ENCODE results near the gene SKP1. TPM values are rescaled to one million over a fixed set of nuclear protein-coding genes. Genes with fewer than 3 reads are reported as not detected.
A peak's percentile ranks its signal among the peaks of the same experiment; 100 is the strongest.

SKP1 gene
- total RNA-seq, 1 experiment from 2014 or later = 348 TPM

GRCh38 chr5:134204575-134204974 is 27.8 kb upstream of the SKP1 start:
- Histone ChIP-seq H4K5ac (ENCODE audit: insufficient read length, low read depth, low read length) (no peak overlapping the region), H4K8ac (replicated peaks; ENCODE audit: insufficient read length, low read depth, low read length) (no peak overlapping the region), H3K9me3 (ENCODE audit: control insufficient read depth, low read depth, low read length) (no peaks in the 10 kb centered on the region), H3T11ph (ENCODE audit: low read length) (no peak overlapping the region), H3K56ac (ENCODE audit: insufficient read length, low read depth, low read length) (no peak overlapping the region), H3K23ac (ENCODE audit: insufficient read length, low read depth, low read length) (no peak overlapping the region), H4K20me1 (ENCODE audit: control insufficient read depth, insufficient read depth, insufficient read length) (no peaks in the 10 kb centered on the region), H2BK120ac (ENCODE audit: low read depth, low read length, poor library complexity, severe bottlenecking) (no peak overlapping the region), H3K4me2 (ENCODE audit: insufficient read depth, insufficient read length, low read length) (no peak overlapping the region), H2BK5ac (ENCODE audit: insufficient read length, low read length) (no peak overlapping the region), H2BK15ac (ENCODE audit: low read depth, low read length) (no peak overlapping the region), H3K79me1 (ENCODE audit: insufficient read depth, low read depth, low read length, poor library complexity, severe bottlenecking) (peaks cover 8% of the 10 kb centered on the region), H3K9ac (ENCODE audit: extremely low read depth, insufficient read length, low read length) (no peak overlapping the region), H4K91ac (ENCODE audit: insufficient read length, low read depth, low read length) (no peak overlapping the region), H2BK20ac (ENCODE audit: low read depth, low read length, poor library complexity, severe bottlenecking) (no peak overlapping the region), H3K4me1 (ENCODE audit: insufficient read depth, low read length) (no peaks in the 10 kb centered on the region), H2BK12ac (ENCODE audit: insufficient read length, low read depth, low read length) (no peak overlapping the region), H3K79me2 (ENCODE audit: insufficient read depth, low read length) (peaks cover 25% of the 10 kb centered on the region; the same call in 1 of the 2 replicates), H2AK5ac (ENCODE audit: insufficient read length, low read length) (no peak overlapping the region), H2AFZ (ENCODE audit: low read length) (no peak overlapping the region), H3K27me3 (ENCODE audit: insufficient read depth, low read length) (no peaks in the 10 kb centered on the region), H3K27ac (ENCODE audit: insufficient read length, low read depth, low read length) (no peak overlapping the region), H3K18ac (ENCODE audit: insufficient read length, low read depth, low read length) (no peak overlapping the region), H3K14ac (ENCODE audit: insufficient read depth, low read length) (no peak overlapping the region), H3K23me2 (ENCODE audit: insufficient read length, low read depth, low read length, poor library complexity, severe bottlenecking) (no peaks in the 10 kb centered on the region), H3K4ac (ENCODE audit: low read depth, low read length) (no peak overlapping the region)
- H3K27ac Mint-ChIP-seq = peak overlapping the region; percentile 49 to 83 (median 65); a peak in 4 of 7 replicates
- no peaks in the 10 kb centered on the region; a peak in 1 of 5 replicates for H3K9me3 Mint-ChIP-seq
- no peaks in the 10 kb centered on the region for H3K27me3 Mint-ChIP-seq (ENCODE audit: low read depth)
- peaks cover 33 to 69% (median 65%) of the 10 kb centered on the region in 3 experiments; a peak in 6 of 7 replicates for H3K36me3 Mint-ChIP-seq (ENCODE audit: insufficient read depth in 1 of 3, low read depth in 3 of 3)
- peaks cover 6 to 9% of the 10 kb centered on the region in 2 experiments for H3K4me1 Mint-ChIP-seq
- H3K4me3 Mint-ChIP-seq = no peak overlapping the region
- WGBS (ENCODE audit: extremely low coverage, insufficient read length, low lambda C conversion rate) = no CpG with 5 or more reads among the region's 4 CpGs
- TF ChIP-seq, protein P1, sequence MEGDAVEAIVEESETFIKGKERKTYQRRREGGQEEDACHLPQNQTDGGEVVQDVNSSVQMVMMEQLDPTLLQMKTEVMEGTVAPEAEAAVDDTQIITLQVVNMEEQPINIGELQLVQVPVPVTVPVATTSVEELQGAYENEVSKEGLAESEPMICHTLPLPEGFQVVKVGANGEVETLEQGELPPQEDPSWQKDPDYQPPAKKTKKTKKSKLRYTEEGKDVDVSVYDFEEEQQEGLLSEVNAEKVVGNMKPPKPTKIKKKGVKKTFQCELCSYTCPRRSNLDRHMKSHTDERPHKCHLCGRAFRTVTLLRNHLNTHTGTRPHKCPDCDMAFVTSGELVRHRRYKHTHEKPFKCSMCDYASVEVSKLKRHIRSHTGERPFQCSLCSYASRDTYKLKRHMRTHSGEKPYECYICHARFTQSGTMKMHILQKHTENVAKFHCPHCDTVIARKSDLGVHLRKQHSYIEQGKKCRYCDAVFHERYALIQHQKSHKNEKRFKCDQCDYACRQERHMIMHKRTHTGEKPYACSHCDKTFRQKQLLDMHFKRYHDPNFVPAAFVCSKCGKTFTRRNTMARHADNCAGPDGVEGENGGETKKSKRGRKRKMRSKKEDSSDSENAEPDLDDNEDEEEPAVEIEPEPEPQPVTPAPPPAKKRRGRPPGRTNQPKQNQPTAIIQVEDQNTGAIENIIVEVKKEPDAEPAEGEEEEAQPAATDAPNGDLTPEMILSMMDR (conservative IDR thresholded peaks at IDR 0.05) = no peak
- DNase-seq = no peak
